ENCODE results near the gene ABCB11. TPM values are rescaled to one million over a fixed set of nuclear protein-coding genes. Genes with fewer than 3 reads are reported as not detected.
"Not testable (repeated sequence)": the region's sequence is repeated elsewhere in the genome, so short reads cannot be mapped to it uniquely, and the experiment has no call there.

ABCB11 gene
- polyA plus RNA-seq, 3 donors, result 0.02 to 0.90 (median 0.59) TPM

DNA sequence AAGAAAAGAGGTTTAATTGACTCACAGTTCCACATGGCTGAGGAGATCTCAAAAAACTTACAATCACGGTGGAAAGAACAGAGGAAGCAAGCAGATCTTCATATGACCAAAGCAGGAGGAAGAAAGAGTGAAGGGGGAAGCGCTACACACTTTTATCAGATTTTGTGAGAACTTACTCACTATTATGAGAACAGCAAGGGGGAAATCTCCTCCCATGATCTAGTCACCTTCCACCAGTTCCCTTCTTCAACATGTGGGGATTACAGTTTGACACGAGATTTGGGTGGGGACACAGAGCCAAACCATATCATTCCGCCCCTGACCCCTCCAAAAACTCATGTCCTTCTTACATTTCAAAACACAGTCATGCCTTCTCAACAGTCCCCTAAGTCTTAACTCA lies 75.8 kb downstream of the ABCB11 start:
- 84 to 91% (median 89%) methylated on average over 4 of the region's 4 CpGs for WGBS, 3 donors
- no peak overlapping the region for H3K27ac ChIP-seq (ENCODE audit: low read depth, low read length)

DNA sequence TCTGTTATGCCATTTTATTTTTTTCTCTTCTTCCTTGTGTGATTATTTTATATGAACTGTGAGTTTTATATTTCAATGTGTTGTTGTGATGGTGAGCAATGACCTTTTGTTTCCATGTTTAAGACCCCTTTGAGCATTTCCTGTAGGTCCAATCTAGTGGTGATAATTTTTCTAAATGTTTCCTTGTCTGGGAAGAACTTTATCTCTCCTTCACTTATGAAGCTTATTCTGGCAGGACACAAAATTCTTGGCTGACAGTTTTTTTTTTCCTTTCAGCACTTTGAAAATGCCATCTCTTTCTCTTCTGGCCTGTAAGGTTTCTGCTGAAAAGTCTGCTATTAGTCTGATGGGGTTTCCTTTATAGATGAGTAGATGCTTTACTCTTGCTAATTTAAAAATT lies 76.9 kb downstream of the ABCB11 start:
- H3K27ac ChIP-seq (ENCODE audit: low read depth, low read length), result no peak overlapping the region

DNA sequence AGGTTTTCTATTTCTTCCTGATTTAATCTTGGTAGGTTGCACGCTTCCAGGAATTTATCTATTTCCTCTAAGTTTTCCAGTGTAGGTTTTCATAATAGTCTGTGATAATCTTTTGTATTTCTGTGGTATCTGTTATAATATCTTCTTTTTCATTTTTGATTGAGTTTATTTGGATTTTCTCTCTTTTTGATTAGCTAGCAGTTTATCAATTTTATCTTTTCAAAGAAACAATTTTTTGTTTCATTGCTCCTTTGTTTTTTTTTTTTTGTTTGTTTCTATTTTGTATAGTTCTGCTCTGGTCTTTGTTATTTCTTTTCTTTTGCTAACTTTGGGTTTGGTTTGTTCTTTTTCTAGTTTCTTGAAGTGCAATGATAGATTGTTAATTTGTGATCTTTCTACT lies 78.7 kb downstream of the ABCB11 start:
- 78 to 81% (median 80%) methylated on average over 1 of the region's 1 CpG for WGBS, 3 donors
- no peak overlapping the region for H3K27ac ChIP-seq (ENCODE audit: low read depth, low read length)

DNA sequence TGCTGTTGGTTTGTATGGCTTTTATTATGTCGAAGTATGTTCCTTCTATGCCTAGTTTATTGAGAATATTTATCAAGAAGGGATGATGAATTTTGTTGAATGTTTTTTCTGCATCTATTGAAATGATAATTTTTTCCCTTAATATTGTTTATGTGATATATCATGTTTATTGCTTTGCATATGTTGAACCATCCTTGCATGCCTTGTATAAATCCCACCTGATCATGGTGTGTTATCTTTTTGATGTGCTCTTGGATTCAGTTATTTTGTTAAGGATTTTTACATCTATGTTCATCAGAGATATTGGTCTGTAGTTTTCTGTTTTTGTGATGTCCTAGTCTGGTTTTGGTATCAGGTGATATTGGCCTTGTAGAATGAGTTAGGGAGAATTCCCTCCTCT lies 79.3 kb downstream of the ABCB11 start:
- 87 to 90% (median 89%) methylated on average over 1 of the region's 1 CpG for WGBS, 3 donors
- no peak overlapping the region for H3K27ac ChIP-seq (ENCODE audit: low read depth, low read length)

GRCh38 chr2:168949324-168949723 lies 81.8 kb downstream of the ABCB11 start:
- no peak overlapping the region for H3K27ac ChIP-seq (ENCODE audit: low read depth, low read length)
- WGBS, 3 donors, result 90 to 97% (median 92%) methylated on average over 1 of the region's 1 CpG

DNA sequence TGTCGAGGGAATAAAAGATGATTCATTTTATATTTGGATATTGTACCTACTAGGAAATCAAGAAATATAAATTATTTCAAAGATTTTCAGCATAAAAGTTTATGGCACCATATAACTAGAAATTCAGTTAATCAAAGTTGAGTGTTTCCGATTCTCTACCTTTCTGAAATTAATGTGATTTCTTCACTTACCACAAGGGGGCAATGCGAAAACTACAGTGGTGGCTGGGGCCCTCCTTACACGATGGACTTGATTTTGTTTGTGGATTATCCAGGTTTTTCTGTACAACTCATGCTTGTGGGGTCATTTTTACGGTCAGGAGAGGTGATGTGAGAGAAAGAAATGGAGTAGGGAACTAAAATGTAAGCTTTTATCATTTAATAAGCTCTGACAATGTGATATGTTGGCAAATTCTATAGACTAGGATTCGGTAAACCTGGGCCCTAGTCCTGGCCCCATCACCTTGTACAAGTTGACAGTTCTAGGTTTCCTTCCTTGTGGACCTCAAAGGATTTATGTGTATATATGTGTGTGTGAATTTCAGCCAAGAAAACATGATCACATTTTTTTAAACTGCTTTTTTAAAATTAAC lies 82.4 kb downstream of the ABCB11 start:
- 54 to 65% (median 61%) methylated on average over 6 of the region's 6 CpGs for WGBS, 3 donors
- H3K27ac ChIP-seq (ENCODE audit: low read depth, low read length), result no peak overlapping the region

DNA sequence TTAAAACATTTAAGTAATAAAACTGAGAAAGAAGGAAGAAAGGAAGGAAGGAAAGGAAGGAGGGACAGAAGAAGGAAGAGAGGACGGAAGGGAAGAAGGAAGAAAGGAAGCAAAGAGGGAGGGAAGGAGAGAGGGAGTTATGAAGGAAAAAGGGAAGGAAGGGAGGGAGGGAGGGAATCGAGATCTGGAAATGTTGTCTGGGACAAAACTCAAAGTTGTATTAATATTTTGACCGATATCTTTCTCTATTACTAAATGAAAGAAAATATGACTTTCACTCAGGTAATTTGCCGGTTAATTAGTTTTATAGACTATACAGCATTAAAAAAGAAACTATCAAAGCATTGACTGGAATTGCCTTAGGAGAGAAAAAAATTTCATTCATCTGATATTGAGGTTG lies 85.6 kb downstream of the ABCB11 start:
- no peak overlapping the region for H3K27ac ChIP-seq (ENCODE audit: low read depth, low read length)
- 21 to 57% (median 42%) methylated on average over 4 of the region's 4 CpGs for WGBS, 3 donors

- H3K27ac ChIP-seq (ENCODE audit: low read depth, low read length), result no peak overlapping the region
- WGBS, 3 donors, result 70 to 85% (median 76%) methylated on average over 3 of the region's 3 CpGs
Observed at GRCh38 chr2:168944065-168944464, 87.1 kb downstream of the ABCB11 start.

DNA sequence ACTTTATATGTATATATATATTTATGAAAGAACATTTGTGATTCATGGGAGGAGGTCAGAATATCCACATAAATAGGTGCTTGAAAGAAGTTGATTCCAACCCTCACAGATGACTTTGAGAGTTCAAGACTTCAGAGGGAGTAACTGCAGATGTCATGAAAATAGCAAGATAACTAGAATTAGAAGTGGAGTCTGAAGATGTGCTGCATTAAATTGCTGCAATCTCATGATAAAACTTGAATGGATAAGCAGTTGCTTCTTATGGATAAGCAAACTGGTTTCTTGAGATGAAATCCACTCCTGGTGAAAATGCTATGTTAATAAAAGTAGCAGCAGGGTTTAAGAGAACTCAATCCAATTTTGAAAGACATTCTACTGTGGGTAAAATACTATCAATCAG lies 89.8 kb downstream of the ABCB11 start:
- no peak overlapping the region for H3K27ac ChIP-seq (ENCODE audit: low read depth, low read length)

- no peak overlapping the region for H3K27ac ChIP-seq (ENCODE audit: low read depth, low read length)
- 83 to 93% (median 93%) methylated on average over 4 of the region's 4 CpGs for WGBS, 3 donors
Observed at GRCh38 chr2:168939918-168940317, 91.2 kb downstream of the ABCB11 start.

DNA sequence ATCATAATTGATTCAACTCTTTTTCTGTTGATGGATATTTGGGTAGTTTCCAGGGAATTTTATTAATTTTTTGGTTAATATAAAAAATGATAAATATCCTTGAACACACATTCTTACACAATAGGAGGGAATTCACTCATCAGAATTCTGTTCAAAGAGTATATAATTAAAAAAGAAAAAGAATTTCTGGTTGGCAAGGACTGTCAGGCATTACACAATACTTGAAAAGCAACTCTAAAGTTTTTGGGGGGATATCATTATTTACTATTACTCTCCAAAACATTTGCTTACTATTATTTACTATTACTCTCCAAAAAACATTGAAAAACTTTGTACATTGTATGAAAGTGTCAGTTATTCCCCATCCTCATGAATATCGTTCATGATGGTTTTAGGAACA lies 92.1 kb downstream of the ABCB11 start:
- WGBS, 3 donors, result 92 to 94% (median 94%) methylated on average over 1 of the region's 1 CpG
- no peak overlapping the region for H3K27ac ChIP-seq (ENCODE audit: low read depth, low read length)

- 52 to 80% (median 63%) methylated on average over 14 of the region's 14 CpGs for WGBS, 3 donors
Observed at GRCh38 chr2:168935810-168936581, 95.1 kb downstream of the ABCB11 start.

DNA sequence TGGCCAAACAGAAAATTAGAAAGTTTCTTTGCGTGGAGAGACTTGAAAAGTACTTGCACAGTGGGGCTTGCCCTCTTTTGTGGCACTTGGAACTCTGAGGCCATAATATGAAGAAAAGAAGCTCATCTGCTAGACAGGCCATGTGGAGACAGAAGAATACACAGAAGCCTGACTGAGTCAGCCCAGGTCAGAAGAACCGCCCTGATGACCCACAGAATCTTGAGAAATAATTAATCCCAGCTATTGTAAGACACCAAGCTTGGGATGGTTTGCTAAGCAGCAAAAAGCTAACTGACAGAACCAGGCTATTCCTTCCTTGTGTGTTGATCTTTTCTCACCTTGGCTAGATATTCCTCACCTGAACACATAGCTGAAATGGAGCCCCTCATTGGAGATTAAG lies 96.3 kb downstream of the ABCB11 start:
- no peak overlapping the region for H3K27ac ChIP-seq (ENCODE audit: low read depth, low read length)
- WGBS, 3 donors, result 81 to 90% (median 87%) methylated on average over 2 of the region's 2 CpGs

More at GRCh38 chr2:168935810-168936581, 95.1 kb downstream of the ABCB11 start:
- H3K27ac ChIP-seq (ENCODE audit: low read depth, low read length), result no peak overlapping the region

- 91 to 93% (median 93%) methylated on average over 4 of the region's 4 CpGs for WGBS, 3 donors
Observed at GRCh38 chr2:168932174-168932573, 99.0 kb downstream of the ABCB11 start.

DNA sequence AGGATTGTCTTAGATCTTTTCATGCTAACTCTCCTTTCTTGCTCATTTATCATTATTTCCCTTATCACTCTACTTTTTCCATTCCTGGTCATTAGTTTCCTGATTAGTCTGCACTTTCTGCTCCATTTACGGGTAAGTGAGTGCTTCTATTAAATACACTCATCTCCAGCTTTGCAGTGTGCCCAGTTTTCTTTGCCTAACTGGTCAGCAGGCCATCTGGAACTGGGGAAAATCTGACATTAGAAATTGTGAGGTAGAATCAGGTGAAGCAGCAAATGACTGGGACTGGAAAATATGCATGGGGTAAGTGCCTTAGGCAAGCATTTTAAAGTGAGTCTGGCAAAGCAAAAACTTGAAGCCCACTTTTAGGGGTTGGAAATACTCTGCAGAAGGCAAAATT lies 100.9 kb downstream of the ABCB11 start:
- no peak overlapping the region for H3K27ac ChIP-seq (ENCODE audit: low read depth, low read length)
- WGBS, 3 donors, result 57 to 73% (median 59%) methylated on average over 1 of the region's 1 CpG

More at GRCh38 chr2:168932174-168932573, 99.0 kb downstream of the ABCB11 start:
- not testable (repeated sequence) for H3K27ac ChIP-seq (ENCODE audit: low read depth, low read length)

DNA sequence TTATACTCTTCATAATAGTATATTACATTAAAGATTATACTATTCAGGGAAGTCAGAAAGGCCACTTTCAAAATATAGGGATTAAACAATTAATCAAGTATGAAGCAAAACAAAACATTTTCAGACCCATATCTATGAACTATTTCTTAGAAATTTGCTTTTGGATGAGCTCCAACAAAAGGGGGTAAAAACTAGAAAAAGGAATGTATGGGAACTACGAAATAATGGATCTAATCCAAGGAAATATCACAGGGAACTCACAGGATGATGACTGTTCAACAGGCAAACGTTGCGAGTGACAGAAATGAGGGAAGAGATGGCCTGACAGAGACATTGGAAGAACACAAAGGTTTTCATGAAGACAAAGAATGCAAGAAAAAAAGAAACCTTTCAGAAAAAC lies 102.1 kb downstream of the ABCB11 start:
- no peak overlapping the region for H3K27ac ChIP-seq (ENCODE audit: low read depth, low read length)
- 60 to 67% (median 61%) methylated on average over 3 of the region's 3 CpGs for WGBS, 3 donors

GRCh38 chr2:168928113-168928831 lies 102.9 kb downstream of the ABCB11 start:
- WGBS, 3 donors, result 70 to 95% (median 89%) methylated on average over 3 of the region's 3 CpGs
- no peak overlapping the region for H3K27ac ChIP-seq (ENCODE audit: low read depth, low read length)

DNA sequence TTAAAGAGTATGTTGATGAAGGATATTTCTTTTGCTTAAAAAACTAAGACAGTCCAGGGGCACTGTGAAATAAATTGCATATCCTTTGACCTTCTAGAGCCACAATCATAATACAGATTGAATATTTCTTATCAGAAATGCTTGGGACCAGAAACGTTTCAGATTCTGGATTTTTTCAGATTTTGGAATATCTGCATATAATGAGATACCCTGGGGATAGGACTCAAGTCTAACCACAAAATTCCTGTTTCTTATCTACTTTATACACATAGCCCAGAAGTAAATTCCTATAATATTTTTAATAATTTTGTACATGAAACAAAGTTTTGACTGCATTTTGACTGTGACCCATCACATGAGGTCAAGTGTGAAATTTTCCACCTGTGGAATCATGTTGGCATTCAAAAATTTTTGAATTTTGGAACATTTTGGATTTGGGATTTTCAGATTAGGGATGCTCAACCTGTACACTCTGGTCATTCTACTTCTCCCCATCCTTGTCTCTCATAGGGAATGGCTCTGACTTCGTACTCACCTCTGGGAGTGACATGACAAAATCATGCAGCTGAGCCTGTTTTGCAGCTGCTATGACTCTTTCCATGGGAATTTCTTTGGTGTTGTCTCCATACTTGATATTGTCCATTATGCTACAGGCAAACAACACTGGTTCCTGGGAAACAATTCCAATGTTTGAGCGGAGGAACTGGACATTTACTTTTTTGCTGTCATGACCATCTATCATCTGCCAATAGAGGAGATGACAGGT lies 104.3 kb downstream of the ABCB11 start:
- H3K27ac ChIP-seq (ENCODE audit: low read depth, low read length), result no peak overlapping the region
- WGBS, 3 donors, result 71 to 75% (median 71%) methylated on average over 3 of the region's 3 CpGs
